Measurements from ENCODE around the gene SGMS1. TPM values are rescaled to one million over a fixed set of nuclear protein-coding genes. Genes with fewer than 3 reads are reported as not detected.
"Not testable (repeated sequence)": the region's sequence is repeated elsewhere in the genome, so short reads cannot be mapped to it uniquely, and the experiment has no call there.

The SGMS1 gene
- total RNA-seq, 2 experiments from 2014 or later = 11.6 TPM

DNA sequence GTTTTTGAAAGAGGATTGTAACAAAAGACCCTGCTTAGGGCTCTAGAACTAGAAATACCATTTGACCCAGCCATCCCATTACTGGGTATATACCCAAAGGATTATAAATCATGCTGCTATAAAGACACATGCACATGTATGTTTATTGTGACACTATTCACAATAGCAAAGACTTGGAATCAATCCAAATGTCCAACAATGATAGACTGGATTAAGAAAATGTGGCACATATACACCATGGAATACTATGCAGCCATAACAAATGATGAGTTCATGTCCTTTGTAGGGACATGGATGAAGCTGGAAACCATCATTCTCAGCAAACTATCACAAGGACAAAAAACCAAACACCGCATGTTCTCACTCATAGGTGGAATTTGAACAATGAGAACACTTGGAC, 77.5 kb downstream of the SGMS1 start:
- CTCF ChIA-PET, POLR2A ChIA-PET: not testable (repeated sequence)

DNA sequence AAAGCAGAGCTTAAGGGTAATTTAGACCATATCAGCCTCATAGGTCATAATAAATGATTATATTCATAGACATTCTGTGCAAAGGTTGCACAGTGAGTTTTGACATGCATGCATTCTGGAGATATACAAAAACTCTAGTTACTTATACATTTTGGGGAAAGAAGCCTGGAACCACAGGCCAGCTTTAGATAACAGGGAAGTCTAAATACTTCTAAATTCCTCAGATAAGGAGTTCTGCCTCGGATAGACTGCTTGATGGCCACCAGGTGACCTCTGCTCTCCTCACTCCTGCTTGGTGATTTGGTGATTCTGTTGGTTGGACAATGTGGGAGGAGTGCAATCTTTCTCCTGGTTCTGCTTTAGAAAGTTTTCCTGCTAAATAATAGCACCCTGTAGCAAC, 77.9 kb downstream of the SGMS1 start:
- ChIA-PET POLR2A (no interaction called here), CTCF (no interaction called here)

DNA sequence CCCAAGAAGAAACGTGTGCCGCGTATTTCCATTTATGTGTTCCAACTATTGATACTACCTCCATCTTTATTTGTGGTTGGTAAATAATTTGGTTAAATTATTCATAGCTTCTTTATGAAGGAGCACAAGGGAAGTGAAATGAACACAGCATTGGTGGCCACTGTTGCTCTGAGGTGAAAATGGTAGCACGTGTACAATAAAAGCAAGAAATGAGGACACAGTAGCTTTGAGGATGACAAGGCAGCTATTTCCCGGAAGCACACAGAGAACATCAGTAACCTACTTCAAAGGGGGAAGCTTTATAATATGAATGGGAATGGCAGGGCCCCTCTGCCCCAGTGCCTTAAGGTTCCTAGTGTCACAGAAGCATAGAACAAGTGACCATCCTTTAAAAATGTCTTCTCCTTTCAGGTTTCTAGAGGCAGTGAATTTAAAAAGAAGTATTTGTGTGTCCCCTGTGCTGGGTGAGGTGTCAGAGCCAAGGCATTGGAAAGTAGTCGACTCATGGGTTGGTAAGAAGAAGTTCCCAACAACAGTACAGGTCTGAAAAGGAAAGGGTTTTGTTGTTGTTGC, 78.8 kb downstream of the SGMS1 start:
- ChIA-PET CTCF (interaction anchor here (1.1 kb wide), 1 partner anchor 38 kb away, joined by 3 read pairs; no protein-coding TSS in a partner anchor), POLR2A (interaction anchor here (0.6 kb wide), 1 partner anchor 136 kb away, joined by 5 read pairs; no protein-coding TSS in a partner anchor)

DNA sequence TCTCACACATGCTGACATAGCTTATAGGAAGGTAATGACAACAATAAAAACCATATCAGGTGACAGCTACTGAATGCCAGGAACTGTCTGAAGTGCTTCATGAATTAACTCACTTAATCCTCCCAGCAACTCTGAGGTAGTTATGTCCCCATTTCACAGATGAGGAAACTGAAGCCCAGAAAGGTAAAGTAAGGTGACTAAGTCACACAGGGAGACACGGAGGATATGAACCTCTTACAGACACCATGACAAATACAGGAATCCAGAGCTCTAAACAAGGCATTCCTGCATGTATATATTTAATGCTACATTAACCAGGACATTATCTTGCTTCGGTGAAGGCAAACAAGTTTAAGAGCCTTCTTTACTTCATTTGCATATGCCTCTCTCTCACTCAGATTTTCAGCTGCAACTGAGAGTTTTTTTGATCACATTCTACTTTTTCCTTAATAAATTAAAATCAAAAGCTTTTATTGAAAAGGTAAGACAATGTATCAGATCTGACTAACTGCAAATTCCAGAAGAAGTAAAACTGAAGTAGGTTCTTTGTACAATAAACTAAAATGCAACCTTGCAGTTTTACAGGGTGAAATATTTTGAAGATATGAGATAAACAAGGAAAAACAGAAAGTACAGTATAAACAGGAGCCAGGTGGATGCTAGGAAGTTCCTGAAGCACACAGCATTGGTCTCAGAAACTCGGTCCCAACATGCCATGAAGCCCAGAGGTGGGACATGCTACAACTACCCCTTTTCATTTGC, 79.5 kb downstream of the SGMS1 start:
- ChIA-PET POLR2A (no interaction called here), CTCF (interaction anchor here (1.1 kb wide), 1 partner anchor 37 kb away, joined by 3 read pairs; no protein-coding TSS in a partner anchor)

DNA sequence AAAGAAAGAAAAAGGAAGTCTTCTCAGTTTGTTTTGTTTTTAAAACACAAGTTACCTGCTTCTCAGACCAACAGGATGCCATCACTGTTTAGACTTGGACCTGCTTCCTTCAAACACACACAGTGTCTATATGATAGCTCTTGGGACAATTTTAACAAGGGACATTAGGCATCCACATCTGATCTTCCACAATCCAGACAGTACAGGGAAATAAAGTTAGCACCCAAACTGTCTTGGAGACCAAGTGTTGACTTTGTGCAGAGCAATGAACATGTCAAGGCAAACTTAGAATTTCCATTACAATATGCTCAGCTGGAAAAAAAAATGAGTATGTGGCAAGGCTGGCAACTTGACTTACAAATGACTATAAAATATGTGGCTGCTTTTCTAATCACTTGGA, 80.9 kb downstream of the SGMS1 start:
- CTCF ChIA-PET = no interaction called here
- POLR2A ChIA-PET = no interaction called here

DNA sequence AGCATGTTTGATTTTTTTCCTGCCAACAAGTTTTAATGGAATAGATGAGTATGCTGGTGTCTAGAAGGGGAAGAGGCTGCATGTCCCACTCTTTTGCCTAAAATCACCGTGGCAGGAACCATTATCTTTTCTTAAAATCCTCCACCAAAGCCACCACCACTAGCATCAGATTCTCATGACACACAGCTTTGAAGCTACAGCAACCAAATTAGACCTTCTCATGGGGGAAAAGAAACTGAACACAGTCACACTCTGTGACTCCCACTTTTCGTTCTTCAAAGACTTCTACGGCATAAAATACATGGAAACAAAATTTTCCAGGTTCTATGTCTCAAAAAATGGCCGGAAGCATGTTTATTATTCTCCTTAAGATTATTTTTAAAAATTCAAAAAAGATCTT, 81.8 kb downstream of the SGMS1 start:
- ChIA-PET CTCF (no interaction called here), POLR2A (no interaction called here)

DNA sequence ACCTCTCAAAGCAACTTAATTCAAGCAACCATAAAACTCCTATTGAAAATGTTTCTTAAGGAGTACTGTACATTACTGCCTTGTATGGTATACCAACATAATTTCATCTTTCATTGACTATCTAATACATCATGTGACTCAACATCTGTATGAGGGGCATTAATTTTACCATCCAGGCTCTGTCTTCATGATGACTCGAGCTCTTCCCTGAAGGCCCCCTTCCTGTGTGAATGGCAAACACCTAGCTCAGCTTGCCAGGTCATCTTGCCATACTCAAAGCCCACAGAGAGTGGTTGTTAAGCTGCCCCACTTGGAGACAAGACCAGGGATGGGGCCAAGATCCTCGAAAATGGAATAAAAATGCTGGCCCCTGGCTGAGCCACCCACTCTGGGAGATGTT, 82.4 kb downstream of the SGMS1 start:
- ChIA-PET CTCF (no interaction called here), POLR2A (no interaction called here)

DNA sequence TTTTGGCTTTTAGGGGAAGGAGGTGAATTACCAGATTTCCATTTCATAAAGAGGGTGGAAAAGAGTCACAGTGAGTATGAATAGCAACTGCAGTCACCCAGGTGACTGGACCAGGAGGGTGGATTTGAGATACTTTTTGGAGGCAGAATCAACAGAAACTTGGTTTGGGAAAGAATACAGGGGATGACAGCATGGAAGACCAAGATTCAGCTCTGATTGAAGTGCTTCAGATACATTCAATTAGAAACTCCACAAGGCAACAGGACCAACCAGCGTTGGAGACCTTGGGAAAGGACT, 83.0 kb downstream of the SGMS1 start:
- CTCF ChIA-PET = no interaction called here
- POLR2A ChIA-PET = no interaction called here

DNA sequence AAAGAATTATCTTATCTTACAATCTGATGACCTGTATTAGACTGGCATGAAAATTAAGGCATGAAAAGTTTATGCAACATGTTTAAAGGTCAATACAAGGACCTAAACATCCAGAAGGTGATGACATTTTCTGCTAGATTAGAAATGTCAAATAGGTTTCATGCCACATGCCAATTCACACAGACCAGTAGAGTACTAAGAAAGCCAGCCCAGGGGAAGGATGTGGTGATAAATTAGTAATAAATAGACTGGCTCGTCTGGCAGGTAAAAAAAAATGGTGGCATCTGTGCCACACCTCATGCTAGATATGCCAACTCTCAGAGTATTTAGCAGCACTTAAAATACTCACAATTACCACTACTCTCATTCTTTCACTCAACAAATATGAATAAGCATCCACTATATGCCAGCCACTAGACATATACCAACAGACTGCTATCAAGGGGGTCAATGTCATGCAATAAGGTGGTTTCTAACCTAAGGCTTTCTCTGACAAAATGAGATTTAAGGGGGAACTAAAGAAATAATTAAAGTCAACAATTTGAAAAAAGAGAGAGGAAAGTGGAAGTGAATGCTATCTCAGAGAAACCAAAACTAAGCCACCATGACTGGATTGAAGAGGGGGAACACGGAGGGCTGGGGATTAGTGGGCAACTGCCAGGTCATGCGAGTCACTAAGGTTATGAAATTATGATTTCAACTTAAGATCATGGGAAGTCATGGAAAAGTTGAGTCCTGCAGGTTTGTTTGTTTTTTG, 83.5 kb downstream of the SGMS1 start:
- POLR2A ChIA-PET = no interaction called here
- CTCF ChIA-PET = no interaction called here

DNA sequence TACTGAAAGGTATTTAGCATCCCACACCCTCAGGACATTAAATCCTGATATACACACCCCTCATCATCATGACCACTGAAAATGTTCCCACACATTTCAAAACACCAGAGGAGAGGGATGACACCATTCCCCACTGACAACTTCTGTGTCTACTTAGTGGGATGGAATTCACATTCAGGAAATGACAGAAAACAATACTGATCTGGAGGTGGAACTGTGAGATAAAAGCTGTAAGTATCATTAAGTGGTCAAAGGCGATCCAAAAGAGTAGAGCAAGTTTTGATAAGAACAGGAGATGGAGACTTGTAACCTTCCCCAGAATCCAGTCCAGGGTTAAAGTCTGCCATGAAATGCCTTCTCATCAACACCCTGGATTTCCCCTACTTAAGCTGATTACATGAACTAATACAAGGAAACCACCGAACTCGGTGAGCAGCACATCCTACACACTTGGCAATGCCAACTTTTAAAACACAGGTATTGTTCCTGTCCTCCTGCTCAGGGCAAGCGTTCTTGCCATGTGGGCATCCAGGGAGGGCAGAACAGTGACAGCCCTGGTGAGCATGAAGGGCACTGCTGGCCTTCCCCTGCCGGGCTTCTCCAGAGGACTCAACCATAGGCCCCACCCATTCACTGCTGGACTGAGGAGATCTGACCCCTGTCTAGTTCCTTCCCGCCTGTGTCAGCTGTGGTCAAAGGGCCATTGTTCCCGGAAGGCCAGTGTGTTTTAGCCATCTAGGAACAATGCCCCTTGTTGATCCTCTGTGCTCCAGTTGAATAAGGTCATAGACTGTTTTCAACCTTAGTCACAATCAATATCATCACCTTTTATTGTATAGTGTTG, 85.0 kb downstream of the SGMS1 start:
- CTCF ChIA-PET = interaction anchor here (0.6 kb wide), 1 partner anchor 46 kb away, joined by 3 read pairs; no protein-coding TSS in a partner anchor
- POLR2A ChIA-PET = interaction anchor here (0.6 to 1.3 kb wide), 4 partner anchors 26 to 175 kb away, joined by 3 to 9 read pairs (median 4); no protein-coding TSS in a partner anchor

DNA sequence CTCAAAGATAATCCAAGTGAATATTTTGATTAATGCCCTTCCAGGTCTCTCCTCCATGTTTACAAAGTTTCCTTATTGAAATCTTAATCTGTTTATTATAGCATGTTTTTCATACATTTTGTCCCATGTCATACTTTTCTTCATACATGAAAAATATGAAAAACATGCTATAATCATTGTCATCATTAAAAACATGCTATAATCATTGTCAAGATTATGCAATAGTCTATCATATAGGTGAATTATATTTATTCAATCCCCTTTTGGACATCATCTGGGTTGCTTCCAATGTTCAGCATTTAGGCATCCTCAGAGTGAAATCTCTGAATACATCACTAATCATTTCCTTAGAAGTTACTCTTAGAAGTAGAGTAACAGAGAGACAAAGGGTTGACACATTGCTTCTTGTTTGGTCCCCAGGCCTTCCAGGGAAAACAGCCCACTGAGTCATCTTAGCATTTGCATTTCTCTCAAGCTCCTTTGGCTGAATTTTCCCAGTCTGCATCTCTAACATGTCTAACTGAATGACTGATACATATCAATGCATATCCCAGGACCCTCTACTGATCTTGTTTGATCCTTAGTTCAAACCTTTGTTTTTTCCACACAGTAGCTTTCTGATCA, 87.0 kb downstream of the SGMS1 start:
- ChIA-PET POLR2A (no interaction called here), CTCF (no interaction called here)

DNA sequence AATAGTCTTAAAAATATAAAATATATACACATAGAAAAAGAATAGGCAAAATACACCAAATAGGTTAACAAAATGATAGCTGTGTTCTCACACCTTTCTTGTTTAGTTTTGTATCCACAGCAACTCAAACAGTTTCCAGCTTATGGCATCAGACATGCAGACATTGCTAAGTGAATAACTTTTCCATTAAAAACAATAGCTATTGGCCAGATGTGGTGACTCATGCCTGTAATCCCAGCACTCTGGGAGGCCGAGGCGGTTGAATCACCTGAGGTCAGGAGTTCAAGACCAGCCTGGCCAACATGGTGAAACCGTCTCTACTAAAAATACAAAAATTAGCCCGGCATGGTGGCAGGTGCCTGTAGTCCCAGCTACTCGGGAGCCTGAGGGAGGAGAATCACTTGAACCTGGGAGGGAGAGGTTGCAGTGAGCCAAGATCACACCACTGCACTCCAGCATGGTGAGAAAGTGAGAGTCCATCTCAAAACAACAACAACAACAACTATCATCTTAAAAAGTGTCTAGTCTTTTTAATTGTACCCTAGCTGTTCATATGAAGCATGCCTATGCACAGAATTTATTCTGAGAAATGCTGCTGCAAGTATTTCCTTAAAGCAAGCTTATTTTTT, 88.9 kb downstream of the SGMS1 start:
- POLR2A ChIA-PET = interaction anchor here (0.6 kb wide), 1 partner anchor 22 kb away, joined by 8 read pairs; no protein-coding TSS in a partner anchor

DNA sequence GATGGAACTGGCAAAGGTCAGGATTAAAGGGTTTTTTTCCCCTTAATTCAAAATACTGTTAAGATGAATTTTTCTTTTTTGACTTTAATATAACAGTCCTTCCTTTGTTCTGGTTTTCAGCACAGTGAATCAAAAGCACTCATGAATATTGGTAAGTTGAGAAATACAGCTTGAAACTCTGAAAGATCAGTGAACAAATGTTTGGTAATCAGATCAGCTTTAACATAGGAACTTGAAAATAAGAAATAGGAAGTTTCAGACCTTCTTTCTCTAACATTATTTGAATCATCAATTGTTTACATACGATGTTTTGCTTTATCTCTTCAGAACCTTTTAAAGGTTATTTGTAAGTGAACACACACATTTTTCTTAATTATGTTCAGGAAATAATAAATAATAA, 90.5 kb downstream of the SGMS1 start:
- POLR2A ChIA-PET = no interaction called here
- CTCF ChIA-PET = no interaction called here

More for the DNA sequence above, 88.9 kb downstream of the SGMS1 start:
- CTCF ChIA-PET = interaction anchor here (1.0 kb wide), 1 partner anchor 90 kb away, joined by 3 read pairs; no protein-coding TSS in a partner anchor

DNA sequence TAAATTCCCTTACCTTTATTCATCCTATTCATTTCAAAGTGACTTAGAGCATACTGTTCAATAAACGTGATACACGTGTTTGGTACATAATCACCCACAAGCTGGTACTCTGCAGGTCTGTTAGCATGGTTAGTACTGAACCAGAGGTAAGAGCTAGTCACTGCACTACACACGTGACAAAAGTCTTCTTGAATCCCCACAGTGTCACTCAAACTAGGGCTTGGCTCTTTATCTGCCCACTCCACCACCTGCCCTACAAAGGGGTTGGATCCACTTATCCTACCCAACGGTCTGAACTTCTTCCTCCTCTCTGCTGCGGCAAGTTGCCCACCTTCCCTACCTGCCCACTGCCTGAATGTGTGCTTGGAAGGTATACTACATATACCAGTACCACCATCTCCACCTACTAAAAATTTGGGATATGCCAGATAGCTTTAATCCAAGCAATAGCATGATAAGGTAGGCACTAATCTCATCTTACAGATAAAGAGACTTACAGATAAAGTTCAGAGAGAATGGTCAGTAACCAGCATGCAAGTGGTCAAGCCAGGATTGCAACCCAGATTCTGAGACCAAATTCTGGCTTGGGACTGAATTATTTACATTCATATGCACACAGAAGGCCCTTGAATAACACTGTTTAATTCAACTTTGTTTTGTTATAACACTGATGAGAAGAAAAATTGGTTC, 92.2 kb downstream of the SGMS1 start:
- ChIA-PET POLR2A (no interaction called here), CTCF (interaction anchor here (0.6 kb wide), 1 partner anchor 37 kb away, joined by 3 read pairs; no protein-coding TSS in a partner anchor)

DNA sequence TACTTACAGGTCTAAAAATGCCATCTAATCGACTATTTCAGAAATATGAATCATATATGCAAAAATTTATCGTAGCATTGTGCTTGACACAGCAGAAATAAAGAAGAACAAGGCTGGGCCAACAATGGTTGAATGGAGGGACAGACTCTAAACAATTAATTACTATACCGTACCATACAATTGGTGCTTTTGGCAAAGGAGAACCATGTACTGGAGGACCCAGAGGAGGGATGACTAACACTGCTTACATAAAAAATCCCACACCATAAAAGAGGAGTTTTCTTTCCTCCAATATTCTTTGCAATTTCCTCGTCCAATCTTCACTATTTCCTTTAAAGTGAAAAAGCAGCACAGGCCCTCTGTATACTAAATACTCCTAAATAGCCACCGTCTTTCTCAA, 94.1 kb downstream of the SGMS1 start:
- POLR2A ChIA-PET = no interaction called here

DNA sequence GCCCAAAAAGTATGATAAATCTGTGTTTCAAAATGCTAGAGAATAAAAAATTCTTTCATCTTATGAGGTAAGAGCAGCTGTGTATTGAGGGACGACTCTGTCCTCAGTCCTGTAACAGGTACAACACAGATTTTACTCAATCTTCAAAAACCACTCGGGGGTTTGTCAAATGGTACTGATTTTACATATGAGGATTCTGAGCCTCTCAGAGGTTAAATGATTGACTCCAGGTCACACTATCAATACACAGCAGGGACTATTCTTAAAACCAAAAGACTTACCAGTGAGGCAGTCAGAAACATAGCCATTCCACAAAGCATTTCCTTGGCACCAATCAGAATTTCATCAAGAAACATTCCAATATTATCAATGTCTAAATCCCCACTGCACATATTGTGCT, 95.5 kb downstream of the SGMS1 start:
- ChIA-PET CTCF (no interaction called here), POLR2A (no interaction called here)

More for the DNA sequence above, 94.1 kb downstream of the SGMS1 start:
- CTCF ChIA-PET = interaction anchor here (0.8 kb wide), 1 partner anchor 22 kb away, joined by 3 read pairs; no protein-coding TSS in a partner anchor

DNA sequence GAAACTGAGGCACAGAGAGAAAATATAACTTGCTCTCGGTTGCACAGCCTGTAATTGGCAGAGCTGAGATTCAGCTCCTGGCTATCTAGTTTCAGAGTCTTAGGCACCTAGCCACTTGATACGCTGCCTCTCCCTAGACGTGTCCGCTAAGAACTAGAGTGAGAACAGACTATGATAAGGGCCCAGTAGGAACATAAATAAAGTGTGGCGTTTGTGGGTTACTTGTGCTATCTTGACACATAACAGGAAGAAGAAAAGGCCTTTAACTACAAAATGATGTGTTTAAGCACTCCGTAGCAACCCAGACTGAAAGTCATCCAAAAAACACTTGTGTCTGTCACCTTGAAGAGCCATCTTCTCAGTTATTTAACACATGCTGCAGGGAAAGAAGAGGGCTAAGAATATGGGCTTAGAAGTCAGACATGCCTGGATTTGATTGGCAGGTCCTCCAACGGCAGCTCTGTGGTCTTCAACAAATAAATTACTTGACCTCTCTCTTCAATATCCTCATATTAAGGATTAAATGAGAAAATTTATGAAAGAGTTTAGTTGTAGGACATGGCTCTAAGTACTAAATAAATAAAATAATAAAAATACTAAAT, 96.2 kb downstream of the SGMS1 start:
- CTCF ChIA-PET = interaction anchor here (0.7 kb wide), 1 partner anchor 11 kb away, joined by 3 read pairs; no protein-coding TSS in a partner anchor
- POLR2A ChIA-PET = interaction anchor here (1.2 kb wide), 1 partner anchor 15 kb away, joined by 16 read pairs; no protein-coding TSS in a partner anchor

DNA sequence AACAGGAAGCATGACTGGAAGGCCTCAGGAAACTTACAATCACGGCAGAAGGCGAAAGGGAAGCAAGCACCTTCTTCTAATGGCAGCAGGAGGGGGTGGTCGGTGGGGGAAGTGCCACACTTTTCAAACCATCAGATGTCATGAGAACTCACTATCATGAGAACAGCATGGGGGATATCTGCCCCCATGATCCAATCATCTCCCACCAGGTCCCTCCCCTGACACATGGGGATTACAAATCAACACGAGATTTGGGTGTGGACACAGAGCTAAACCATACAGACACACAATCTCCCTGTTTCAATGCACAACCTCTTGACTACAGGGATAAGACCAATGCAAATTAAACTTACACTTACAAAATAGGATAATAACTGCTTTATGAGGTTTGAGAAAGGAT, 97.6 kb downstream of the SGMS1 start:
- ChIA-PET POLR2A (interaction anchor here (1.2 kb wide), 1 partner anchor 13 kb away, joined by 16 read pairs; no protein-coding TSS in a partner anchor), CTCF (interaction anchor here (0.7 kb wide), 1 partner anchor 37 kb away, joined by 3 read pairs; no protein-coding TSS in a partner anchor)
